GM18868 (cell line): ENCODE results near the gene HIGD2A.
"Not testable (repeated sequence)": the region's sequence is repeated elsewhere in the genome, so short reads cannot be mapped to it uniquely, and the experiment has no call there.

Source experiments
- ATAC-seq: cut with Tn5 transposase; IDR thresholded peaks from one replicate; pipeline ENCODE4 v1.9.1; 2021; ENCODE audit warnings: mild to moderate bottlenecking, moderate library complexity; ENCODE audit not compliant: unreplicated experiment

The HIGD2A gene

DNA sequence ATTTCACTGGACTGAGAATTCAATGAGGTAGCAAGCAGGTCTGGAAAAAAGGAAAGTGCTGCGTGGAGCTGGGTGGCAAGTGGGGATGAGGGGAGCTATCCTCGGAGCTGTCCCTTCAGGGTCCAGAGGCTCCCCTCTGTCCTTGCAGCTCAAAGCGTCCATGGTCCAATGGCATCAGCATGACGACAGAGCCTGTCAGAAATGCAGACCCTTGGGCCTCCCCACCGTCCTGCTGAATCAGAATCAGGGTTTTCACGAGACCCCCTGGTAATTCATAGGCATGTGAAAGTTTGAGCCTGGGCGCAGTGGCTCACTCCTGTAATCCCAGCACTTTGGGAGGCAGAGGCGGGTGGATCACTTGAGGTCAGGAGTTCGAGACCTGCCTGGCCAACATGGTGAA, 5.5 kb downstream of the HIGD2A start:
- no peak for ATAC-seq

DNA sequence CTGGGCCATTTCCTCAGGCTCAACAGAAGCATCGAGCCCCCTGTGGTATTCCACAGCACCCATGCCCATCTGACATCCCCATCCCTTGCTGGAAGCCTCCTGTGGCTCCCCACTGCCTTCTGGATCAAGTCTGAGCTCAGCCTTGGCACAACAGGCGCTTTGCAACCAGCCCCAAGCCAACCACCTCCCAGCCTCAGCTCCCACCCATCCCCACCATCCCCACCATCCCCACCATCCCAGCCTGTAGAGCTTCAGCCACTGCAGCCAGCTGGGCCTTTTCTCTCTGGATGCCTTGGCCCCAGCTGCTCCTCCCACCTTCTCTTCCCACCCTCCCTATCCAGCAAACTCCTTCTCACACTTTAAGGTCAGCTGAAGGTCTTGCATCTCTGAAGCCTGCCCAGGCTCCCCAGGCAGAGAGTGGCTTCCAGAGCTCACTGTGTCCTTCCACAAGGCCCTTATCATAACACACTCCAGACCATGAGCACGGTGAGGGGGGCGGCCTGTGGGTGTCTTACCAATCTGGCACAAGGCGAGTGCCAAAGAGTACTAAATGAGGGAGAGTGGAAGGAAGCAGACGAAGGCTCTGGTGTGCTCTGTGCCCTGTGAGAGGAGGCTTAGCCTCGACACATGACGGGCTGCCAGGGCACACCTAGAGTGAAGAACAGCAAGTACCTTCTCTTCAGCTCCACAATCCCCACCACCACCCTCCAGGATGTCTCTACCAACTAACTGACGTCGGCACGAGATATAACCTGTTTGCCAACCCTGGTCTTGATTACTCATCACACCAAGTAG, 6.5 kb downstream of the HIGD2A start:
- ATAC-seq, result no peak

DNA sequence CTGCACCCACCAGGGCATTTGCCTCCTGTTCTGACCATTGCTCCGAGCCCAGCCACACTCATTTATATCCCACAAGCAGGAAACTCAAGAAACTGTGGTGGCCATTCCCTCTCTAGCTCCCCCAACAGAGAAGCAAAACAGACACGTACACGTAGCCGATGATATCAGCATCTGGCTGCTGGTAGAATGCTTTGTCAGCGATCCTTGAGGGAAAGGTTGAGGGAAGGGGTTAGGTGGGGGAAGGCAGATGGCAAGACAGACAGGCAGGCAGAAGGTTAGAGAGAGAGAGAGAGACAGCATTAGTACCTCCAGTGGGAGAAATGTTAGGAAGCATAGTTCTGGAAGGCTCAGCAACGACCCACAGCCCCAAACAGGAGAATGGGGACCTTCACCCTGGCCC, 7.8 kb downstream of the HIGD2A start:
- no peak for ATAC-seq

DNA sequence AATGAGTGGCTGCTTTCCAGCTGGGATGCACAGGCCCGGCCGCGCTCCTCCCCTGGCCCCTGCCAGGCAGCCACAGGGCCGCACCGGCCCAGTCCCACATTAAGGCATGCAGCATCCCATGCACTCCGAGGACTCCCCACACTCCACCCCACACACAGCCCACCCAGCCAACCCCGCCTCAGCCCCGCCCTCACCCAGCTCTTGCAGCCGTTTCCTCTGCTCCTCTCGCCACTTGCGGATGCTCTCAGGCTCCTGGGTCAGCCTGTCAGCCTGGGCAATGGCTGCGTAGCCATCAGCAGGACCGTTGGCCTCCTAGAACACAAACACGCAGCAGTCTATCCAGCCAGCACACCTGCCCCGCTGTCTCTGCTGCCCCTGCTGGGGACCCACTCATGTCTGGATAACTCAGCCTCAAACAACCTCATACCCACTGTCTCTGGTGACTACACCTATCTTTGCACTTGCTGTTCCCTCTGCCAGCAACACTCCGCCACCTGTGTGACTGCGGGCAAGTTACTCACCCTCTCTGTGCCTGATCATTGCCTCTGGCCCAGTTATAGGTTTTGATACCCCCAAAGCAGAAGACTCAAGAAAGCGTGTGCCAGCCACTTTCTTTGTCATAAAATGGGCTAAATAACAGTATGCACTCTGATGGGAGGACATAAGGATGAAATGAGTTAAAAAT, 9.3 kb downstream of the HIGD2A start:
- no peak for ATAC-seq

DNA sequence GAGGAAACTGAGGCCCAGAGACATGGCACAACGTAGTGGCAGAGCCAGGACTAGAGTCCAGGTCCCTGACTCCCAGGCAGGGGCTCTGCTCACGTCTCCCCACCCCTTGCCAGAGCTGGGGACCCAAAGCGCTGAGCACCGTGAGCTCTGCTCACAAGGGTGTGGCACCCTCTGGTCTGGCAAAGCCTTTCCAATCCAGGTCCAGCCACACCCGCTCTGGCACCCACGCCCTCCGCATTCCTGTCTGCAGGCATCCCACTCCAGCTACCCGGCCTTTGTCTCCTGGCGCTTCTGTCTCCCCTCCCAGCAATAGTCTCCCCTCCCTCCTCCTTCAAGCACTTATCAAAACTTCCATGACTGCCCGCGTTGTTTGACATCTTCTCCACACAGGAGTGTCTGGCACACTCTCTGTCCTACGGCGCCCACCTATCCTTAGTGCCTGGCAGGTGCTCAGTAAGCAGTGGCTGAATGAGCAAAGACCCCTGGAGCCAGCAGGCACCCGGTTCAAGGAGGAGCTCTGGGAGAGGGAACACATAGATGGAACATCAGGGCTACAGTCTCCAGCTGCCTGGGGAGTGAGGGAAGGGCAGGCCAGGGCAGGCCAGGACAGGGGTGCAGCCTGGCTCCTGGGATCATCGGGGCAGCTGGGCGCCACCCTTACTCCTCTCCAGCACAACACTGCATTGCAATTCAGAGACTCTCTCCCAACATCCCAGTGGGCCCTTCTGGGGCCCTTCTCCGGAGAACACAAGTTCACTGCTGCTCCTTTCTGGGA, 12.0 kb downstream of the HIGD2A start:
- no peak for ATAC-seq

DNA sequence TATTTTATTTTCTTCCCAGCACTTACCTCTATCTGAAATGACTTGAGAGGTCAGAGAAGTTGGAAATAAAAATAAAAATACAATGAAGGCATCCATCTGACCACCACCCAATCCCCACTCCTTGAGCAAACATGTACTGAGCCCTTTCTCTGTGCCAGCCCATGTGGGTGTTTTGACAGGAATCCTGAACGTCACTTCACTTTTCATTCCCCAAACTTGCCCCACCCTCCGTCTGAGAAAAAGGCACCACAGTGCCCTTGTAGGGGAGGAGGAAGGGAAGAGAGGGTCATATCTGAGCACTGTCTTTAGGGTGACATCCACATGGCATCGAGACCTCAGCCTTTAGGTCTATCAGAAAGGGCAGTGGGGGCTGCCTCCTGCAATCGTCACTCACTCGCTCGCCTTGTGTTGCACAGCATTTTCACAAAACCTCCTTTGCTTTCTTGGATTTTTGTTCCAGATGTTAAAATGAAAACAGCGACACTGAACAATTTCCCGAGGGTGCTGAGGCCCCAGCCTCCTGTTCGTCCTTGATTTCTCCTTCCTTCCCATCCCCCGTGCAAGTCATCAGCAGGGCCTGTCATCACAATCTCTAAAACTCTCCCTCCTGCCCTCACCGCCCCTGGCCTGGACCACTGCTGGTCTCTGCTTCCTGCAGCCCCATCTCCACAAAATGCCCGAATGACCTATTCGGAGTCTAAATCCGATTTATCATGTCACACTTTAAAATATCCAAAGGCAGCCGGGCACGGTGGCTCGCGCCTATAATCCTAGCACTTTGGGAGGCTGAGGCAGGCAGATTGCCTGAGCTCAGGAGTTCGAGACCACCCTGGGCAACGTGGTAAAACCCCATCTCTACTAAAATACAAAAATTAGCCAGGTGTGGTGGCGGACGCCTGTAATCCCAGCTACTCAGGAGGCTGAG, 13.0 kb downstream of the HIGD2A start:
- no peak for ATAC-seq

DNA sequence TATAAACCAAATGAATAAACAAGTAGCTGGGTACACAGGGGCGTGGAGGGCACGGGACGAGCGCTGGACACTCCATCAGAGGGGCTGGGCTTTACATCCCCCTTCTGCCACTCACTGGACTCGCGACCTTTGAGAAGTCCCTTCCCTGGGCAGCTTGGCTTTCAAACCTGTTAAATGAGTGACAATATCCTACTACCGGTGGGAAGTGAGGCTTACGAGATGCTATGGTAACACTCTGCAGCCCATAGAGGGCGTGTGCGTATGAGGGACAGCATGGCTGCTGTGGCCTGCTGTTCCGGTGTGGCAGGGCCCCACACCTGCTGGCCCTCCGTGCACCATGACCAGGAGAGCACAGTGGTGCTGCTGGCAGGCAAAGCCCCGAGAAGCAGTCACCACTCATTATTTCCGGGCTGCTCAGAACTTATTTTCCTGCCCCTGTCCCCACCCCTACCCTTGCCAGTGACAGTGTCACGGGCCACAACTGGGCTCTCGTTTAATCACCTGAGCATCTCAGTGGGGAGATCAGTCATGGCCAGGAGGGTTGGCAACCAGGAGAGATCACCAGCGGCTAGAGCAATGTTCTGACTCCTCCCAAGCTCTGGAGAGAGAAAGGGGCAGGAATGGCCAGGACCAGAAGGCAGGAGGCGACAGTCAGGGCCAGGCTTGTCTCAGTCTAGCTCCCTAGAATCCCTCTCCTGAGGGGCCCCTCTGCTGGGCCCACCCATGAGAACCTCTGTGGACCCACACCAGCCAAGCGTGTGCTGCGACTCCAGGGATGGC, 17.3 kb downstream of the HIGD2A start:
- ATAC-seq, result no peak

DNA sequence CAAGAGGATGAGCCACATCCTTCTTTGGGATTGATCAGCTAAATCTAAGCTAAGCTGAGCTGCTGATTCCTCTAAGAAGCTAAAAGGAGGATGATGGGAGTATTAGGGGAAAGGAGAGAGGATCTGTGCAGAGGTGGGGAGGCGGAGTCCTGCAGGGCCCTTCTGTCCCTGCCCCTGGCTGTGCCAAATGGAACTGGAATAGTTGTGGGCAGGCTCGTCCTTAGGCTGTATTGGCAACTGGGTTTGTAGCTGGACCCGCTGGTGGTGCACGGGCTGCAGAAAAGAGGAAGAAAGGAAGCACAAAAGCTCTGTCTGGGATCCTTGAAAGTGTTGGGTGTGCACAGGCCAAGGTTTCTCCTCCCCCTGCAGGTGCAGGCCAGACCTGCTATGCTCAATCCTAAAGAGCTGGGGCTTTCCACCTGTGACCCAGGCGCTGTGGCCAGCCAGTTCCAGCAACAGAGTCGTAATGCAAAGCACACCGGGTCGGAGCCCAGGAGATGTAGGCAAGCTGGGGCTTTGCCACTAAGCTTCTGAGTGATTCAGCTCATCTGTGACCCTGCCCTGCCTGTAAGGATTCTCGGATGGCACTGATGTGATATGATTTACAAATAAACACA, 18.0 kb downstream of the HIGD2A start:
- no peak for ATAC-seq

DNA sequence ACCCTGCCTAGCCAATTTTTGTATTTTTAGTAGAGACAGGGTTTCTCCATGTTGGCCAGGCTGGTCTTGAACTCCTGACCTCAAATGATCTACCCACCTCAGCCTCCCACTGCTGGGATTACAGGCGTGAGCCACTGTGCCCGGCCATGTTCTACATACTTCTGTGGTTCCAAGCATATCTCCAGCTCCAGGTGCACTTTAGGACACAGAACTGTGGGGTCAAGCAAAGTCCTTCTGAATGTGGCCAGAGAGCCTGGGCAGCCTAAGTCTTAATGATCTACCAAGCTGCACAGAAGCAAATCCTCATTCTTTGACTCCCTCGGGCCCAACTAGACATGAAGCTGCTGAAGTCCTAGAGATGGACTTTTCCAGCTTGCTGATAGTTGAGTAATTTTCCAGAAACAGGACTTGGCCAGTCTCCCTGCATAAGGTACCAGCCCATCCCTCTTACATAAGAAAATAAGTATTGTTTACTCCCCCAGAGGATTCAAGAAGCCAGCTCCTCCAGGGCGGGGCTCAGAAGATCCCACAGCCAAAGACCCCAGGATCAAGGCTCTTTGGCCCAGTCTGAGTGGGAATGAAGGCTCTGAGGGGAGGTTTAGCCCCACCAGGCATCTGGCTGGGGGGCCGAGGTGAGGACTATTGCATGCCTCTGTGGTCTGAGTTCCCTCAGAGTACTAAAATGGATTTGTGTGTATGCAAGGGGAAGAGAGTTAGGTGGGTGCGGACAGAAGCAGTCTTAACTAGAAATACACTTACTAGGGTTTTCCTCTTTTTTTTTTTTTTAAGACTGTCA, 19.1 kb downstream of the HIGD2A start:
- no peak for ATAC-seq

DNA sequence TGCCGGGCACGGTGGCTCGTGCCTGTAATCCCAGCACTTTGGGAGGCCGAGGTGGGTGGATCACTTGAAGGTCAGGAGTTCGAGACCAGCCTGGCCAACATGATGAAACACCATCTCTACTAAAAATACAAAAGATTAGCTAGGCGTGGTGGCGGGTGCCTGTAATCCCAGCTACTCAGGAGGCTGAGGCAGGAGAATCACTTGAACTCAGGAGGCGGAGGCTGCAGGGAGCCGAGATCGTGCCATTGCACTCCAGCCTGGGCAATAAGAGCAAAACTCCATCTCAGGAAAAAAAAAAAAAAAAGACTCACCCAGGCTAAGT, 19.7 kb downstream of the HIGD2A start:
- not testable (repeated sequence) for ATAC-seq

DNA sequence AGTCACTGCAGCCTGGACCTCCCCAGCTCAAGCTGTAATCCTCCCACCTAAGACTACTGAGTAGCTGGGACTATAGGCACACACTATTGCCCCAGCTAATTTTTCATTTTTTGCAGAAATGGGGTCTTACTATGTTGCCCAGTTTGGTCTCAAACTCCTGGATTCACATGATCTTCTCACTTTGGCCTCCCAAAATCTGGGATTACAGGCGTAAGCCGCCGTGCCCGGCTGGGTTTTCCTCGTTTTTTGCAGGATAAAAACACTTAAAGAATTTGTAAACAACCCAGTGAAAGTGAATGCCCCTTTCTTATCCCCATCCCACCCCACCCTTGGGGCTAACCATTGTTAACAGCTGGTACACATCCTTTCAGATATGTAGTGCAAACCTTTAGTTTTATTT, 20.0 kb downstream of the HIGD2A start:
- ATAC-seq, result no peak

DNA sequence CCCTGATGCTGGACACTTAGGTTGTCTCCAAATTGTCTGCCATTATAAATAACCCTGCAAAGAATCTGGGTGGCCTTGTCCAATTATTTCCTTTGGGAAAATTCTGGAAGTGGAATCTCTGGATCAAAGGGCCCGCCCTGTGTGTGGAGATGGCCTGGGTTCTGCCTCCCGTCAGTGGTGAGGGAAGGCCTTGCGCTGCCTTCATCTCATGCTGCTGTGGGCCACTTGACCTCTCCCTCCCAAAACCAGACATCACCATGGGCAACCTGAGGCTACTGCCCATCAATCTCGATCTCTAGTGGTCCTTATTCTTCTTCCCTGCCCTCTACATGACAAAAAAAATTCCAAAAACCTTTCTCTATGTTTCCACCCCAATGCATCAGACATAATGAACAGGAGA, 21.2 kb downstream of the HIGD2A start:
- no peak for ATAC-seq

DNA sequence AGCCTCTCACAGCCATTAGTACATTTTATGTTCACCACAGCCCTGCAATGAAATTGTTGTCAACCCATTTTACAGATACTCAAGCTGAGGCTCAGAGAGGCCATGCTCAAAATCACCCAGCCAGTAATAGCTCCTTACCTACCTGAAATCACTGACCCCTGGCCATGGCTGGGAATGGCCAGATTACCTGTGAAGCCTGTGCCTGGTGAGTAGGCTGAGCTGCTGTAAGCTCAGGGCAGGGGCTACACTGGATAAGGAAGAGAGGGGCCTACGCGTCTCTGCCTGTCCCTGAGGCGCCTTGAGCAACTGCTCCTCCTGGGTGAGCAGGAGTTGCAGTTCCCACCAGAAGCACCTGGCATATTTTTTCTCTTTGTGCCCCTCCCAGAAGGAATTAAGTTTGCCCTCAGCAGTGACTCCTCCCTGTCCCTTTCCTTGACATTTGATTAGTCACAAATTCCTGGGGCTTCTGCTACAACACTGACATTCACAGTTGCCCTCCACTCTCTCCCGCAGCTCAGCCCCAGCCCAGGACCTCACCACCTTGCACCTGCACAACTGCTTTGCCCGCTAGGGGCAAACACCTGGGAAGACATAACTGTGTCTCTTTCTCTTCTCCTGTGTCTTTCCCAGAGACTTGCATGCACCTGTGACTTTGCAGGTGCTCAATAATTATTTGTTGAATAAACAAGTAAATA, 22.1 kb downstream of the HIGD2A start:
- no peak for ATAC-seq

DNA sequence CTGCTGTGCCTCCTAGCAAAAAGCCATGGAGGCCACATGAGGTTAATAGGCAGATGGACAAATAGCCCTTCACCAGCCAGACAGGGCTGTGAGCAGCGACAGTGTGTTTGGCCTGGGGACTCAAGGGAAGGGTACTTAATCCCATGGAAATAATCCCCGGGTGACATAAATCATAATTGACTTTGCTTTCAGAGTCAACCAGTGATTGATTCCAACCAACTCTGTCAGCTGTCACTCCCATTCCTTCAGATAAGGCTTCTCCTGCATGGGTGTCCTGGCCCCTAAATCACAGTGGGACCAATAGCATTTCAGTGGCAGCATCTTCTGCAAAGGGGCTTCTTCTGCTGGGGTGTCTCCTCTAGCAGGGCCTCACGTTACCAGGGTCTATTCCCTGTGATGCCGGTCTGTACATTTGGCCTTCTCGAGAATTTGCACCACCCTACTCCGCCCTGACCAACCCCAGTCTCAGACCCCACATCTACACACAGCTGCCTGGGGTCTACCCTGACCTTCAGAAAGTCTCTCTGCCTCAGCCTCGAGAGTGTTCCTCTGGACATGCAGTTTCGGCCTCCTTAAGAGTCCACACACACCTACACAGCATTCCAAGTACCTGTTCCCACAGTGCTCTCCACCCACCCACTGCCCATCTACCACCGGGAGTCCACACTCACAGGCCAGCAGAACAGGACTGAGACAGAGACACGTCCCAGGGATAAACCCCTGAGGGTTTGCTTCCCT, 24.1 kb downstream of the HIGD2A start:
- ATAC-seq, result no peak

DNA sequence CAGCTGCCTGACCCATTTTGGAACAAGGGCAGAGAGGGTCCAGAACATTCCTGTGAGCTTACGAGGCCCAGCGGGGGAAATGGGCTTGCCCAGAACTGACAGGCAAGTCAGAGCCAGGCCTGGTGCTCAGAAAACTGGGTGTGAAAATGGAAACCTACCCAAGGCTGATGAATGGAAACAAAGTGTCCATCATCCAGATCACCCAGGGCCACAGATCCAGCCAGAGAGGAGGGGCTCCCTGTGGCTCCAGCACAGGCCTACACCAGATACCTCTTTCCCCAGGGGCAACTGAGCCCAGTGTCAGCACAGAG, 24.7 kb downstream of the HIGD2A start:
- ATAC-seq, result no peak

DNA sequence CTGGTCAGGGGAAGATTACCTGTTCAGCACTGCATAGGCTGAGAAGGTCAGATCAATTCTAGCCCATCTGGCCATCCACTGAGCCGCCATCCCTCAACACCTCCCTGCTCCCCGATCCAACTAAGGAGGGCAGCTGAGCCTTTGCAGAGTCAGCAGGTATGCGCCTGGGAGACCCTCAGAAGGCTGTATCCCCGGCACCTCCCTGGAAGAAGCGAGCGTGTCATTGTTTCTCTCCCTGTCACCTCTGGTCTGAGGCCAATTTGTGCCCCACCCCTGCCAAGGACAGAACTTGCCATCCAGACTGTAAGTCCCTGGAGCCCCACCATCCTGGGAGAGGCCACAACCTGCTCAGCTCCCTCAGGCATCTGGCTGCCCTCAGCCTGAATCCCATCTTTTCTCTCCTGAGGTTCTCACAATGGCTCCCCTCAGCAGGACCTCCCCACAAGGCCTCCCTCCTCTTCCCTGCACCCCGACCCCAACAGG, 25.2 kb downstream of the HIGD2A start:
- no peak for ATAC-seq

DNA sequence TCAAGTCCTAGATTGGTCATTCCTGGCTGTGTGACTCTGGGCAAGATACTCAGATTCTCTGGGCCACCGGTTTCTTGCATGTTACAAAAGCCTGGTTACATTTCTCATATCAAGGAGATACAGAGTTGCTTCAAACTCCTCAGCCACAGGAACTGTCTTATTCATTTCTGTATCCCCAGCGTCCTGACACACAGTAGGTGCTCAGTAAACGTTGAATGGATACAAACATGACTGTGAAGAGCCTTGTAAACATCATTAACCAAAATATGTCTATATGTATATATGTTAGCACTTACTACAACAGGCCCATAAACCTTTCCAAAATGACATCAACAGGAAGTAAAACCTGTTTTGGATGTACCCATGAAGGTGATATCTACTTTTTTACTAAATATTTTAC, 26.2 kb downstream of the HIGD2A start:
- no peak for ATAC-seq
